Hematopoietic multipotent progenitor cell treated with erythropoietin and hydrocortisone succinate and interleukin-3 and kit ligand, for 4 days (in vitro differentiated cells): ENCODE measurements around the gene LINC01488.

Source experiments
- DNase-seq: peaks from one replicate; pipeline ENCODE4 v3.0.0-alpha.2; 2015

The LINC01488 gene

DNA sequence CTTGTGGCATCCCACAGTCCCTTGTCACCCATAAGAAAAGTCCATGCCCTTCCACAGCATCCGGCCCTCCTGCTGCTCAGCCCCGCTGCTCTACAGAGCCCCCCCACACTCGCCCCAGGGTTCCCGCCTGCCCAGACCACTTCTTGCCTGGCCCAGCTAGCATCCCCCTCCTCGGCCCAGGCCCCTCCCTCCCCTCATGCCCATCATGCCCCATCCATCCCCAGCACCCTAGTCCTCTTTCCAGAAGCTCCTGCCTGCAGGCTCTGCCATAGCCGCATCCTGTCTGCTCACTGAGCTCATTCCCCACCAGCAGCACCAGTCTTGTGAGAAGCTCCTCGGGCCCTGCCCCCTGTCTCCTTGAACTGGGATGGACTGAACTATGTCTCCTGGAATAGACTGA lies 54.4 kb downstream of the LINC01488 start:
- no peak for DNase-seq

DNA sequence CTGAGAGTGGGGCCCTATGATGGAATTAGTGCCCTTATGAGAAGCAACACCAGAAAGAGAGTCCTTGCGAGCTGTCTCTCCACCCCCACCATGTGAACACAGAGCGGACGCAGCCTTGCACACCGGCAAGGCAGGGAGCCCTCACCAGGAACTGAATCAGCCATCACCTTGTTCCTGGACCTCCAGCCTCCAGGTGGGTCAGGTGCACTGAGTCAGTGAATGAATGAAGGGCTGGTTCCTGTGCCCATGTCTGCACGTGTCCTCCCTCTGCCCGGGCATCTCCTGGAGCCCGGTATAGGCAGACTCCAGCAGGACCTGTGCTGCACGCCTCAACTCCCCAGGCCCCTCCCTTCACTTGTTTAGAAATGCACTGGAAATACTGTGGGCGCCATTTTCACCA lies 54.9 kb downstream of the LINC01488 start:
- DNase-seq, result no peak

DNA sequence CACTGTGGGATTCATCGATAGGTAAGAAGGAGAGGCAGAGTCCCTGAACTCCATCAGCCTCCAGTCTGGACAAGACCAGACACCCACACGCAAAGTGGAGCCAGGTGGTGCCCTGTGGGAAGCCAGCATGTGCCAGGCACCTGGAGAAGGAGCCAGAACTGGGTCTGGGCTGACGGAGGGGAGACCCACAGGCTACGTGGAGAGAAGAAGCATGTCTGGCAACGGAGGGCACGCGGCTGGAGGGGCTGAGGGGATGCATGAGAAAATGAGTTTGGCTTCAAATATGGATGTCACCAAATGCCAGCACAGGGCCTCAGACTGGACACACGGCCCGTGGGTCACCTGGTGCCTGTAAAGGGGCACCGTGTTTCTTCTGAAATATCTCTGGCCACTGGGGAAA lies 55.7 kb downstream of the LINC01488 start:
- DNase-seq, result no peak

DNA sequence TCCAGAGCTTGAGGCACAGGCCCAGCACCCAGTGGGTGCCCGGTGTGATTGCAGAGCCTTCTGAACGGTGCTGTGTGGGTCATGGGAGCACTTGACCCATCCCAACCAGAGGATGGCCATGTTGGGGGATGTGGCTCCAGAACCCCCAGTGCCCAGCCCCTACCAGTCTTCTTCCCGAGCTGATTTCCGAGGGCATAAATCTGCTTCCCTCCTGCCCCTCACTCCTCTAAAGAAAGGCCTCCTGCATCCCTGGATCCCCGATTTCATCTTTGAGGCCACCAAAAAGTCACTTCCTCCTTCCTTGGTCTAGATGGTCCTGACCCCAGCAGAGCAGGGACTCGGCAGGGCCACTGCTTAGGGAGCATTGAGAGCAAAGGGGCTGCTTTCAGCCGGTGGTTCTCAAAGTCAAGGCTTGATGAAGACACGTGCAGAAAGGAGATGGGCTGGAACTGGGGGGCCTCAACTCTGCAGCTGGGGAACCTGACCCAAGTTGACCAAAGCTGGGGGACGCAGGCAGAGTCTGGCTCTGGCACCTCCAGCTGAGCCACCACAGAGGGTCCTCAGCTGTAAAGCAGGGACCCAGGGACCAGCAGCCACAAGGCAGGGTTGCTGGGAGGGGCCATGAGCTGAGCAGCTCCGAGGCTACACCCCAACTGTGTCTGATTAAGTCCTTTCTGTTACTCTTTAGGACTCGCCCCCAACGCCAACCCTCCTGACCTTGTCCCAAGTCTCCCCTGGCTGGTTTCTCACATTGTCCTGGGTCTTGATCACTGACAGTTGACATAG lies 56.6 kb downstream of the LINC01488 start:
- no peak for DNase-seq

DNA sequence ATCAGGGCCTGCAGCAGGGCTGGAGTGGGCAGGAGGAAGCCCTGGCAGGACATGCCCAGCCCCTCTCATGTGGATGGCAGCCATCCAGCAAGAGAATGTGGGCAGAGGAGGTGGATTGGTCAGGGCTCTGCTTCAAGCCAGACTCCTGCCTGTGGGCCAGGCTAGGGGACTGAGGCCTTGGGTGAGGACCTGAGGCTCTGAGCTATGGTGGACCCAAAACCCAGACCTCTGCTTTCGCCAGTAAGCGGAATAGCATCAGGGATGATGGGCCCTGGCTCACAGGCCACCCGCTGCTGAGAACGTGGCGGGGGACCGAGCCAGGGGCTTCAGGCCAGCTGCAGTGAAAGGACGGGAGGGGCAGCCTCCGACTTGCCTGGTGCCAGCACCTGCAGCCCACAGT lies 57.4 kb downstream of the LINC01488 start:
- no peak for DNase-seq

DNA sequence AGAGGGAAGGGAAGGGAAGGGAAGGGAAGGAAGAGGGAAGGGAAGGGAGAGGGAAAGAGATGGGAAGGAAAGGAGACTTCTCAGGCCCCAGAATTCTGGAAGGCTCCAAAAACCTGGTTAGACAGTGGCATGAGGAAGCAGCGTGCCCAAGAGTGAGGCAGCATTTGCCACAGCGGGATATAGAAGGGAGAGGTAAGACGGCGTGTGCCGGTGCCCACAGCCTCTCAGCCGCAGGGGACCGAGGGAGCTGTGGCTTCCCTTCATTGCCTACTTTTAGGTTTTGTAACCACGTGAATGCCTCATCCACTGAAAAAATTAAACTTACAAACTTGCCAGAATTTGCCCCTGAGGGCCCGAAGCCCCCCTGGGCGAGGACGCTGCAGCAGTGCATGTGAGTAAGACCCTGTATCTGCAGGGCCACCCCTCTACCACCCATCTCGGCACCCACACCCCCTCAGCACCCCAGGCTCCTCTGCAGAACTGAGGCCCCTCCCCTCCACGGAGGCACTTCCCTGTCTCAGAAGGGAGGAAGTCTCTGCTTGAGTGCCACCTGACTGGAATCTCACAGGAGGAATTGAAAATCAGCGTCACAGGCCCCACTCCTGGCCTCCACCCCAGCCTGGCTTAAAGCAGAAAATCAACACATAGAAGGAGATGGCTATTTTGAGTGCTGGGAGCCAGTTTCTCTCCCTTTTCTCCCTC lies 58.1 kb downstream of the LINC01488 start:
- DNase-seq, result peak; percentile 50

DNA sequence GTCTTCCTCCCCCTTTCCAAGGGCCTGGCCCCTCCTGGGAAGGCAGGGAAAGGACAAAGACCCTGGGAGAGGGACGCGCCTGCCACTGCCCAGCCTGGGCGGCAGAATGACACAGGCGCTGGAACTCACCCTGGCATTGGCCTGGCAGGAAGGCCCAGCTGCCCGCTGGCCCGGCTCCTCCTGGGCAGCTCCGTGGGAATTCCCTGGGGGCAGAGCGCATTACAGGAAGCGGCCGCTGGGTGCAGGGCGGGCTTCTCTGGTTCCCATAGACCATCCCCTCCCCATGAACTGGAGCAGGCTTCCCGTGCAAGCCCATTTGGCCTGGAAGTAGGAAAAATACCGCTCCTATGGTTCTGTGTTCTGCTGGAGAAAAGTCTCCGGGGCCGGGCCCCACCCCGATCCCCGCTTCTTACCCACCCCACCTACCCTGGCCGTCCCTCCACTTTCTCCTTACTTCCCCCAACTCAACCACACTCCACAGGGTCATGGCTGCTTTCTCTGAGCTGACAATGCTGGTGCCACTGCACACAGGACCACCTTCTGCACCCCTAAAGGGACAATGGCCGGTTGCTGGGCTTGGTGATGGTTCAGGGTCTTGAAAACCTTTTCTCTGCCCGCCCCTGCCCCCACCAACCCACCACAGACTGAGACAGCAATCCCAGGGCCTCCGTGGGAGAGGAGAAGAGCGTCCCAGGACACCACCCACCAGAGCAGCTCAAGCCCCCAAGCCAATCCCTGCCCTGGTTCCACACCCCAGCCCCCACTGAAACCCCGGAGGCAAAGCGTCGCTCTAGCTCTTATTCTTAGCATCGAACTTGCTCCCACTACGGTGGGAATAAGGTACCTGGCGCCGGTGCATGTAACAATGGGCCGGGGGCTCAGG lies 58.9 kb downstream of the LINC01488 start:
- DNase-seq, result no peak

DNA sequence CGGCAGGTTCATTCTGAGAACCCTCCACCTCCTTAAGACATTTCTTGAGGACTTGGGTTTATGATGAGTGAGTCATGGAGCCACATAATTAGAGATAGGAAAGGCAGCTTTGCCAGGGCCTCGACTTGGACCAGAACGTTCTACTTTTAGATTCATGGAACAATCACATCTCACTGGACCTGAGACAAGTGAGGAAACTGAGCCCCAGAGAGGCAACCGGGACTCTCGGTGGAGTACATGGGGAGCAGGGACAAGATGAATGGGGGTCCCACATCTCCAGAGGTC lies 59.5 kb downstream of the LINC01488 start:
- no peak for DNase-seq

DNA sequence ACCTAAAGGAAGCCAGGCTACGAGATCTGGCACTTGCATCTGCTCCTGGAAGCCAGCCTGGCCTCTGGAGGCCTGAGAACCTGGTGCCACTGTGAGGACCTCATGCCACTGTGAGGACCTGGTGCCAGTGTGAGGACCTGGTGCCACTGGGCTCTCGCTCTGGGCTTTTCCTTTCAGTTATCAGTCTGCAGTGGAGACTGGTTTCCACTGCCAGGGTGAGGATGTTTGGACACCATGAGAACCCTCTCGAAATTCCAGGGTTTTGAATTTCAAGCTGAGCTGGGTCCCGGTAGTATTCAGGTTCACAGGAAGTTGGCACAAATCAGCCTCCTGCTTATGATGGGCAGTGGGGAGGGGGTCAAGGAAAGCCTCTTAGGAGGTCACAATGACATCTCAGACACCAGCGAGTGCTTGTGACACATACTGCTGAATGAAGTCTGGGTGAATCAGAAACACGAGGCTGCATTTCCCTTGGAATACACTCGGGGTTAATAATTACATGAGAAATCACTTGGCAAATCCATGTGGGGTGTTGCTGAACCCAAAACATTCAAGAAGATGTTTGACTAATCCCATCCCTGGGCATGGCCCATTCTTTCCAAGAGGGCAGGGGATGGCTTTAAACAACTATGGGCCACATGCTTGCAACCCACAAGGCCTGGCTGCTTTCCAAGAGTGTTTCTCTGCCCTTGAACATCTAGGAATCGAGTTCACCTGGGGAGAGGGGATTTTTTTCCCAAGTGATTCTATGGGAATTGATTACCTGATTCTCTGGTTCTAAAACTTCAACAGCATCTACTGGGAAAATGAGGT lies 60.2 kb downstream of the LINC01488 start:
- DNase-seq, result no peak

DNA sequence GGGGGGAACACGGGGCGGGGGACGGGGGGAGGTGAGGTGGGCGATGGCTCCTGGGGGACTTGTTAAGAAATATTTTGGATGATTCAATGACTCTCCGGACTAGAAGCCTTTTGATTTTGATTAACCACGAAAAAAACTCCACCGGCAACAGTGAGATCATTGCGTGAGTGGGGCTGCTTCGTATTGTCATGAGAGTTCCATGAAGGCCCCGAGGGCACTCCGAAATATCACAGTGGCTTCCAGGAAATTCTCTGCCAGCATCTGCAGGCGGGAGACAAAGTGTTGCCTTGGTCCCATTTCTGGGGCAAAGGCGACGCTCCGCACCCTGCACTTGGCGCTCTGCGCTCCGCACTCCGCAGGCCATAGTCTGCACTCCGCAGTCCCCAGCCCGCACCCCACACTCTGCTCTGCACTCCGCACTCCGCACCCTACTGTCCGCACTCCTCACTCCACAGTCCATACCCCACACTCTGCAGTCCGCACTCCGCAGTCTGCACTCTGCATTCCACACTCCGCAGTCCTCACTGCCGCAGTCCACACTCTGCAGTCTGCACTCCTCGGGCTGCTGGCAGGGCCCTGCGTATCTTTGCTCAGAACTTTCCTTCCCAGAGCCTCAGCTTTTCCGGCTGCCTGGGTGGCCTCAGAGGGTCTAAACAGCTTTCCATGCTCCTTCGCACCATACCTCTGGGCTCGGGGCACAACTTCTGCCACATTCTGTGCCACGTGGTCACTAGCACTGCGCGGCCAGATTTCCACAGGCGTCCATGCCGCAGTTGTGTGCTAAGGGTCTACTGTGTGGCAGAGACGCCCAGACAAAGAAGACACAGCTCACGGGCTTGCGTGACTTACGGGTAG lies 61.1 kb downstream of the LINC01488 start:
- DNase-seq, result no peak
